GM19438 (cell line): Measurements from ENCODE around the gene SLCO2A1.

Experiments used
- ATAC-seq: cut with Tn5 transposase; IDR thresholded peaks from one replicate; pipeline ENCODE4 v1.9.1; 2021; ENCODE audit warnings: low read depth; ENCODE audit not compliant: unreplicated experiment

The SLCO2A1 gene

GRCh38 chr3:133888726-133889340 lies 140.9 kb downstream of the SLCO2A1 start:
- no peak for ATAC-seq

DNA sequence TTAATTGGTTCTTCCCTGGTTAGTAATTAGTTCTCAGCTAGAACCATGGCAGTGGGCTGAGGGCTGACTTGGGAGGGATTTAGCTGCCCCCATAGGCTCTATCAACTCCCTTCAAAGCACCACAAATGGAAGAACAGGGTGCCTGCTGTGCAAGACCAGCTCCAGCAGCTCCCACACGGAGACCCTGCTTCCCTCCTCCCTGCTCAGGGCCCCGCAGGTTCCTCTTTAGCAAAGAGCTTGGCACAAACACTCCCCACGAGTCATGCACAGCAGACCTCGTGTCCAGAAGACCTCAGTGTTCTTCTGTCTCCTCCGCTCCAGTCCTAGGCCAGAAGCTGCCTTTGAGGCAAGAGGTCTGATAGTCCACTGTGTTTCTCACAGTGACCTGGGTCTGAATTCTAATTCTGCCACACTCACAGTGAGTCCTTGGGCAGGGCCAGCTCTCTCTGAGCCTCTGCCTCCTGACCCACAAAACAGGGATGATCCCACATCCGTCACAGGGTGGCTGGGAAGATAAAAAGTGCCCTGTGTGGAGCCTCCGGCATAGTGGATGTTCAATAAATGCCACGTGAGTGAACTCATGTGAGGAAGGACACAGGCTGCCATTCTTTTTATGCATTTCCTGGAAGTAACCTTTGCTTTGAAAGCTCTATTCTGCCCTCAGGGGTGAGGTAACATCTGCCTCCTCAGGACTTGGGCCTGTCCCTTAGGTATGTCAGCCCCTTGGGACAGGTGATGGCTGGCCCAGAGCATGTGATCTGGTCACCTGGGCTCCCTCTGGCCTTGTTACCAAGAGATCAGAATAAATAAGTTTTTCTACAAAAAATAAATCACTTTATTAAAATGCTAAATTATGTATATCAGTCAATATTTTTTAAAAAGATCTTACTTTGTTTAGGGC lies 141.7 kb downstream of the SLCO2A1 start:
- no peak for ATAC-seq

- ATAC-seq: no peak
Observed at GRCh38 chr3:133887074-133887802, 142.5 kb downstream of the SLCO2A1 start.

- ATAC-seq: no peak
Observed at GRCh38 chr3:133886031-133886722, 143.5 kb downstream of the SLCO2A1 start.

GRCh38 chr3:133884887-133885711 lies 144.6 kb downstream of the SLCO2A1 start:
- ATAC-seq: no peak

- ATAC-seq: no peak
Observed at GRCh38 chr3:133884054-133884886, 145.5 kb downstream of the SLCO2A1 start.

DNA sequence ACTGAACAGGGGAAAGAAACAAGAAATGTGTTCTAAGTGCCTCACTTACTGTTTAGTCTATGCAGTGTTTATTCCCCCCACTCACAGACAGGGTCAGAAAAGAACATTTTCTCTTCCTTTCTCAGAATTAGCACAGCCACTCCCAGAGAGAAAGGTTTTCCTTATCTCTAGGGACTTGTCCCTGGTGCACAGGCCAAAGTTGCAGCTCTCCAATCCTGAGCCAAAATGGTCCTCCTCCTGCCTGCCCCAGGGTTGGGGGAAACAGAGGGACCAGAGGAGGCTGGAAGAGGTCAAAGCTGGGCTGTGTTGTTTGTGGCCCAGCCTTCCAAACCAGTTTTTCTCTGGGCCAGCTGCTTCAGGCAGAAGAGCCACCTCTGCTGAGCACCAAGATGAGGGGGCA lies 146.1 kb downstream of the SLCO2A1 start:
- ATAC-seq: no peak

DNA sequence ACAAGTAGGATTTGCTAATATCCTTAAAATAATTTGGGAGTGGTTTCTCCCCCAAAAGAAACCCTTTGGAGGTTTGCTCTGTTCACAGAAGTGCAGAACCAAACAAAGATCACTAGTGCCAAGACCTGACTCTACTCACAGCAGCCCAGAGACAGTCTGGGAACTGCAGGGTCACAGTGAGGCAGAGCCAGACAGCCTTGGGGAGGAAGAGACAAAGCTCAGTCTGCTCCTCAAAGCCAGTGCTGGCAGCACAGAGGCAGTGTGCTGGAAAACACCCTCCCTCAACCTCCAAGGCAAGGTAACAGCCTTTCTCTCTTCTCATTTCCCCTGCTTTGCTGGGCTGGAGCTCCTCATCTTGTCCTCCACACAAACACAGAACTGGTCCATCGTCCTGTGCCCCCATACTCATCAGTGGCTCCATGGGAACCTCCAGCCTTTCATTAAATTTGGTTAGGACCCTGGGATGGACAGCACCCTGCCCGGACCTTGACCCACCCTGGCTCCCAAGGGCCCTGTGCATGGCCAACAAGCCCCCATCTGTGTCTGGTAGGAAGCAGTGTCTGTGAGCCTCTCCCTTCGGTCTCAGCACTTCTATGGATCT lies 146.6 kb downstream of the SLCO2A1 start:
- no peak for ATAC-seq

DNA sequence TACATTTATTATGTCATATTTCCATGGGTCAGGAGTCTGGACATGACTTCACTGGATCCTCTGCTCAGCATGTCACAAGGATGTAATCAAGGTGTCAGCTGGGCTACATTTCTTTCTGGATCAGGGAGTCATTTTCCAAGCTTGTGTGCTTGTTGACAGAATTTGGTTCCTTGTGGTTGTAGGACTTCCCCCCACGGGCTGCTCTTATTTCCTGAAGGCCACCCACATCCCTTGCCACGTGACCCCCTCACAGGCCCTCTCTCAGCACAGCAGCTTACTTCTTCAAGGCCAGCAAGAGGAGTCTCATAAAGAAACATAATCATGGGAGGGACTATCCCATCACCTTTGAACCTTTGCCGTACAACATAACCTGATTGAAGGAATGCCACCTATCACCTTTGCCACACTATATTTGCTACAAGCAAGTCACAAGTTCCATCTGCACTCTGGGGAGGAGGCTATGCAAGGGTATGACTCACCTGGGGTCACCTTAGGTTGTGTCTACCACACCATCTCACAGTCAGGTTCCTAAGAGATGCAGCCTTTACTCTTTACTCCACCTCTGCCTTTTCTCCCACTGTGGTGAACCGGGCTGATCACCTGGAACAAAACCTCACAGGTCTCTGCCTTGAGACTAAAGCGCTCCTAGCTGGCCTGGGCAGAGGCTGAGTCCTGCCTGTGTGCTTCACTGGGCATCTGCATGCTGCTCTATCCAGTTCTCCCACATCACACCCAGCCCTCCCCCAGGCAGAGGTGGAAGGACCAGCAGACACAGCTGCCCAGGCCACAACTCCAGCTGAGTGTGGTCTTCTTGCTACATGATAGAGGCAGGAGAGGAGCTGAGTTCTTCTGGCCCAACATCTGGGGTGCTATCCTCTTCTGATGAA lies 147.5 kb downstream of the SLCO2A1 start:
- no peak for ATAC-seq

DNA sequence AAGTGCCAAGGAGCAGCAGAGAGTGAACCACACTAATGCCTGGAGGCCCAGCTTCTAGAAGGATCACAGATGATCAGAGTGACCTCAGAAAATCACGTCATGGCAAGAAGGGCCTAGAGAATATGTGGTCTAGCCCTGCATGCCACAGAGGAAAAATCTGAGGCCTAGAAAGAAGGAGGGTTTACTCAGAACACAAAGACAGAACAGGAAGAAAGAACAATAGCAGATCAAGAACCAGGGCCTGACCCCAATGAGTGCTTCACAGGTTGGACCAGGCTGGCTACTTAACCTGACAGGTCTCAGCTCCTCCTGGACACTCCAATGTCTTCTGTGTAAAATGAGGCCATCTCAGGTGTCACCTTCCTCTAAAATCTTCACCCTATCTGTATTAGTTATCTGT lies 148.2 kb downstream of the SLCO2A1 start:
- ATAC-seq: no peak

- no peak for ATAC-seq
Observed at GRCh38 chr3:133880886-133881455, 148.8 kb downstream of the SLCO2A1 start.

GRCh38 chr3:133880287-133880686 lies 149.4 kb downstream of the SLCO2A1 start:
- ATAC-seq: no peak

DNA sequence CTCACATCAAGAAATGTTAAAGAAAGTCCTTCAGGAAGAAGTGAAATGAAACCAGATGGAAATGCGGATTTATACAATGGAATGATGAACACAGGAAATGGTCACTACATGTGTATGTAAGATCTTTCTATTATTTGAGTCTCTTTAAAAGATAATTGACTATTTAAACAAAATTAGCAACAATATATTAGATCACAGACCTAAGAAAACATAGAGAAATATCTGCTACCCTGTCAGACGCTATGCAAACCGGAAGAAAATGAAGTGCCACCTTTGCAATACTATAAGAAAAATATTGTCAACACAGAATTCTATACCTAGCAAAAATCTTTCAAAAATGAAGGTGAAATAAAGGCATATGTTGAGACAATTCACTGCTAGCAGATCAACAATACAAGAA lies 151.2 kb downstream of the SLCO2A1 start:
- no peak for ATAC-seq
